Neural cell (in vitro differentiated cells): ENCODE data around the gene NME4. TPM values are rescaled to one million over a fixed set of nuclear protein-coding genes. Genes with fewer than 3 reads are reported as not detected.

Experiments
- H2AFZ ChIP-seq: fragments of 200-600, 300-800 bp; sonication (generic), shearing (Covaris generic); 2 replicates; pipeline ENCODE4 v1.6.0; 2014; ENCODE audit warnings: low read depth, mild to moderate bottlenecking, antibody characterized with exemption, low read length, moderate library complexity
- H3F3A ChIP-seq: fragments of 200-600 bp; shearing (Covaris generic); 2 replicates; pipeline ENCODE4 v1.6.1; 2016; ENCODE audit warnings: mild to moderate bottlenecking, moderate library complexity, mixed read lengths, antibody characterized with exemption, low read length; ENCODE audit not compliant: insufficient read depth, poor library complexity, severe bottlenecking
- H3K27ac ChIP-seq: fragments of 200-600, 300-800 bp; sonication (generic), shearing (Covaris generic); 2 replicates; pipeline ENCODE4 v1.5.1; 2014; ENCODE audit warnings: mild to moderate bottlenecking, low read length, moderate library complexity
- H3K27me3 ChIP-seq: fragments of 300-800, 200-600 bp; sonication (generic), shearing (Covaris generic); 2 replicates; pipeline ENCODE4 v1.6.0; 2014; ENCODE audit warnings: mild to moderate bottlenecking, low read depth, low read length, moderate library complexity; ENCODE audit not compliant: insufficient read depth
- H3K36me3 ChIP-seq: fragments of 300-800, 200-600 bp; sonication (generic), shearing (Covaris generic); 2 replicates; pipeline ENCODE4 v1.5.1; 2014; ENCODE audit warnings: mild to moderate bottlenecking, antibody characterized with exemption, low read length, moderate library complexity; ENCODE audit not compliant: insufficient read depth
- H3K4me2 ChIP-seq: fragments of 300-800, 200-600 bp; sonication (generic), shearing (Covaris generic); 2 replicates; pipeline ENCODE4 v1.6.0; 2014; ENCODE audit warnings: mild to moderate bottlenecking, low read length
- H3K4me3 ChIP-seq: fragments of 300-800, 200-600 bp; sonication (generic), shearing (Covaris generic); 2 replicates; pipeline ENCODE4 v1.5.1; 2014; ENCODE audit warnings: mild to moderate bottlenecking, low read length, moderate library complexity
- H3K79me2 ChIP-seq: fragments of 200-600 bp; shearing (Covaris generic); replicated peaks from 2 replicates; pipeline ENCODE4 v1.6.0; 2014; ENCODE audit warnings: mild to moderate bottlenecking, low read length, moderate library complexity; ENCODE audit not compliant: insufficient read depth
- H3K9ac ChIP-seq: fragments of 300-800, 200-600 bp; sonication (generic), shearing (Covaris generic); 2 replicates; pipeline ENCODE4 v1.6.1; 2016; ENCODE audit warnings: mild to moderate bottlenecking, low read length, mixed read lengths
- H3K9me2 ChIP-seq: fragments of 200-600 bp; shearing (Covaris generic); 2 replicates; pipeline ENCODE4 v1.6.1; 2016; ENCODE audit warnings: mild to moderate bottlenecking, low read length, mixed read lengths; ENCODE audit not compliant: insufficient read depth
- H3K9me3 ChIP-seq: fragments of 200-600, 300-800 bp; sonication (generic), shearing (Covaris generic); 2 replicates; pipeline ENCODE4 v1.6.1; 2016; ENCODE audit warnings: mild to moderate bottlenecking, mixed run types, low read length, moderate library complexity, mixed read lengths
- H4K20me1 ChIP-seq: fragments of 200-600 bp; shearing (Covaris generic); 2 replicates; pipeline ENCODE4 v1.6.1; 2016; ENCODE audit warnings: mild to moderate bottlenecking, mixed run types; ENCODE audit not compliant: insufficient read depth
- EP300 ChIP-seq: fragments of 450-650 bp; conservative IDR thresholded peaks from 2 replicates; pipeline ENCODE4 v1.6.1; 2014; ENCODE audit warnings: antibody characterized with exemption, mild to moderate bottlenecking, moderate library complexity; ENCODE audit not compliant: poor library complexity, severe bottlenecking
- EZH2 ChIP-seq: fragments of 200-600, 300-800 bp; shearing (Covaris generic), sonication (generic); IDR thresholded peaks from 2 replicates; pipeline ENCODE4 v1.6.1; 2014; ENCODE audit warnings: antibody characterized with exemption, low read length, borderline replicate concordance, mild to moderate bottlenecking; ENCODE audit not compliant: insufficient read depth, poor library complexity, severe bottlenecking
- MXI1 ChIP-seq: fragments of 450-650 bp; conservative IDR thresholded peaks from 2 replicates; pipeline ENCODE4 v1.6.1; 2014; ENCODE audit warnings: antibody characterized with exemption, mild to moderate bottlenecking; ENCODE audit not compliant: poor library complexity, severe bottlenecking
- POLR2AphosphoS5 ChIP-seq: IDR thresholded peaks from 2 replicates; pipeline ENCODE4 v1.6.1; 2012
- RAD21 ChIP-seq: fragments of 450-650 bp; conservative IDR thresholded peaks from 2 replicates; pipeline ENCODE4 v1.6.1; 2014; ENCODE audit warnings: antibody characterized with exemption, mild to moderate bottlenecking, moderate library complexity
- SMC3 ChIP-seq: fragments of 450-650 bp; conservative IDR thresholded peaks from 2 replicates; pipeline ENCODE4 v1.6.1; 2014; ENCODE audit warnings: antibody characterized with exemption, mild to moderate bottlenecking, moderate library complexity; ENCODE audit not compliant: poor library complexity
- polyA plus RNA-seq: library from polyadenylated mRNA; depleted of rRNA; stranded (reverse); fragments of >200 nt; gene quantifications from 2 replicates; pipeline ENCODE4 v1.2.3, GENCODE V29; 2014
- TF ChIP-seq, protein P1 (sequence below): fragments of 450-650 bp; IDR thresholded peaks from 2 replicates; pipeline ENCODE4 v1.5.1; 2014; ENCODE audit warnings: antibody characterized with exemption, mild to moderate bottlenecking, moderate library complexity; ENCODE audit not compliant: poor library complexity, severe bottlenecking
- TF ChIP-seq, protein P2 (sequence below): IDR thresholded peaks from 2 replicates; pipeline ENCODE4 v1.6.1; 2012; ENCODE audit warnings: borderline replicate concordance

NME4 gene
- polyA plus RNA-seq, 1 donor from 2014 or later = 65.2 TPM

DNA sequence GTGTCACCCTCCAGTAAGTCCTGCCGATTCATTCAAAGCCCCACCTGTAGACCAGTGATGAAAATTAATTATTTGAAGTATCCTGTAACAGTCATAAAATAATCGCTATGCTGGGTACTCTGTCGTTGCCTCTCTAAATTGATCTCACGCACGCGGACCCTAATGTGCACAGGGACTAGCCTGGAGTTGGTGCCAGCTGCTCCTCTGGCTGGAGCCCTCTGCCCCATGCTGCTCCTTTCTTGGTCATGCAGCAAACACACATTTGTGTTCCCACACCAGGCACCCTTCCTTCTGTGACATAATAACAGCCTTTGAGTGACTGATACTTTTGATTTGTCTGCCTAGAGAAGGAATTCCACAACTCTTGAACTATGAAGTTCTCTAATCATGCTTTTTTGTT lies 44.4 kb downstream of the NME4 start:
- Histone ChIP-seq H3K4me2 (no peak overlapping the region), H3F3A (no peaks in the 10 kb centered on the region), H3K4me3 (no peak overlapping the region), H3K27ac (no peak overlapping the region), H4K20me1 (peaks cover 4% of the 10 kb centered on the region), H3K36me3 (no peaks in the 10 kb centered on the region), H3K9me2 (no peaks in the 10 kb centered on the region), H3K27me3 (no peaks in the 10 kb centered on the region), H2AFZ (no peak overlapping the region), H3K9me3 (no peaks in the 10 kb centered on the region), H3K9ac (no peak overlapping the region), H3K79me2 (peaks cover 58% of the 10 kb centered on the region)
- TF ChIP-seq MXI1 = no peak
- no peak for TF ChIP-seq RAD21
- TF ChIP-seq, protein P1, sequence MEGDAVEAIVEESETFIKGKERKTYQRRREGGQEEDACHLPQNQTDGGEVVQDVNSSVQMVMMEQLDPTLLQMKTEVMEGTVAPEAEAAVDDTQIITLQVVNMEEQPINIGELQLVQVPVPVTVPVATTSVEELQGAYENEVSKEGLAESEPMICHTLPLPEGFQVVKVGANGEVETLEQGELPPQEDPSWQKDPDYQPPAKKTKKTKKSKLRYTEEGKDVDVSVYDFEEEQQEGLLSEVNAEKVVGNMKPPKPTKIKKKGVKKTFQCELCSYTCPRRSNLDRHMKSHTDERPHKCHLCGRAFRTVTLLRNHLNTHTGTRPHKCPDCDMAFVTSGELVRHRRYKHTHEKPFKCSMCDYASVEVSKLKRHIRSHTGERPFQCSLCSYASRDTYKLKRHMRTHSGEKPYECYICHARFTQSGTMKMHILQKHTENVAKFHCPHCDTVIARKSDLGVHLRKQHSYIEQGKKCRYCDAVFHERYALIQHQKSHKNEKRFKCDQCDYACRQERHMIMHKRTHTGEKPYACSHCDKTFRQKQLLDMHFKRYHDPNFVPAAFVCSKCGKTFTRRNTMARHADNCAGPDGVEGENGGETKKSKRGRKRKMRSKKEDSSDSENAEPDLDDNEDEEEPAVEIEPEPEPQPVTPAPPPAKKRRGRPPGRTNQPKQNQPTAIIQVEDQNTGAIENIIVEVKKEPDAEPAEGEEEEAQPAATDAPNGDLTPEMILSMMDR = no peak
- no peak for TF ChIP-seq POLR2AphosphoS5
- TF ChIP-seq, protein P2, sequence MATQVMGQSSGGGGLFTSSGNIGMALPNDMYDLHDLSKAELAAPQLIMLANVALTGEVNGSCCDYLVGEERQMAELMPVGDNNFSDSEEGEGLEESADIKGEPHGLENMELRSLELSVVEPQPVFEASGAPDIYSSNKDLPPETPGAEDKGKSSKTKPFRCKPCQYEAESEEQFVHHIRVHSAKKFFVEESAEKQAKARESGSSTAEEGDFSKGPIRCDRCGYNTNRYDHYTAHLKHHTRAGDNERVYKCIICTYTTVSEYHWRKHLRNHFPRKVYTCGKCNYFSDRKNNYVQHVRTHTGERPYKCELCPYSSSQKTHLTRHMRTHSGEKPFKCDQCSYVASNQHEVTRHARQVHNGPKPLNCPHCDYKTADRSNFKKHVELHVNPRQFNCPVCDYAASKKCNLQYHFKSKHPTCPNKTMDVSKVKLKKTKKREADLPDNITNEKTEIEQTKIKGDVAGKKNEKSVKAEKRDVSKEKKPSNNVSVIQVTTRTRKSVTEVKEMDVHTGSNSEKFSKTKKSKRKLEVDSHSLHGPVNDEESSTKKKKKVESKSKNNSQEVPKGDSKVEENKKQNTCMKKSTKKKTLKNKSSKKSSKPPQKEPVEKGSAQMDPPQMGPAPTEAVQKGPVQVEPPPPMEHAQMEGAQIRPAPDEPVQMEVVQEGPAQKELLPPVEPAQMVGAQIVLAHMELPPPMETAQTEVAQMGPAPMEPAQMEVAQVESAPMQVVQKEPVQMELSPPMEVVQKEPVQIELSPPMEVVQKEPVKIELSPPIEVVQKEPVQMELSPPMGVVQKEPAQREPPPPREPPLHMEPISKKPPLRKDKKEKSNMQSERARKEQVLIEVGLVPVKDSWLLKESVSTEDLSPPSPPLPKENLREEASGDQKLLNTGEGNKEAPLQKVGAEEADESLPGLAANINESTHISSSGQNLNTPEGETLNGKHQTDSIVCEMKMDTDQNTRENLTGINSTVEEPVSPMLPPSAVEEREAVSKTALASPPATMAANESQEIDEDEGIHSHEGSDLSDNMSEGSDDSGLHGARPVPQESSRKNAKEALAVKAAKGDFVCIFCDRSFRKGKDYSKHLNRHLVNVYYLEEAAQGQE = no peak
- no peak for TF ChIP-seq EZH2

DNA sequence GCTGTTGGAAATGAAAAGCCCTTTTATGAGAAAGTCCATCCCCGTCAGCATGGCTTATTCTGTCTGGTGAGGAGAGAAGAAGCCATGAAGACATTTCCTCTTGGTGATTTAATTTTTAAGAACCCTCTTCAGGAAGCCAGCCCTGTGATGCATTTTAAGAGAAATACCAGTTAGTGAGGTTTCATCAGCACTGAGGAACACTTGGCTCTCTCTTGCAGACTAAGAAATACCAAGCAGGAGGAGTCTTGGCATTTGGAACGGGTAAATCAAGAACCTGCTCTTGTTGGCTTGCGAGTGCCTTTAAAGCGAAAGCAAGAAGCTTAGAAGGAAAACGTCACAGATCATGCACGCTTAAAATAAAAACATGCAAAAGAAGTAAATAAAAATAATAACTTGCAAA lies 46.0 kb downstream of the NME4 start:
- no peak overlapping the region for H3K9ac ChIP-seq
- no peak for TF ChIP-seq EP300
- TF ChIP-seq EZH2 = no peak
- TF ChIP-seq, protein P1 = no peak
- TF ChIP-seq POLR2AphosphoS5 = no peak
- TF ChIP-seq SMC3 = no peak
- no peak for TF ChIP-seq MXI1
- no peak for TF ChIP-seq RAD21
- no peaks in the 10 kb centered on the region for H3K27me3 ChIP-seq
- H2AFZ ChIP-seq = no peak overlapping the region
- H3K4me2 ChIP-seq = no peak overlapping the region
- no peaks in the 10 kb centered on the region for H3K9me2 ChIP-seq
- peaks cover 57% of the 10 kb centered on the region for H3K79me2 ChIP-seq
- H3K9me3 ChIP-seq = no peaks in the 10 kb centered on the region
- no peaks in the 10 kb centered on the region for H3K36me3 ChIP-seq
- peaks cover 4% of the 10 kb centered on the region for H4K20me1 ChIP-seq
- no peaks in the 10 kb centered on the region for H3F3A ChIP-seq
- no peak overlapping the region for H3K27ac ChIP-seq
- no peak overlapping the region for H3K4me3 ChIP-seq
